HEK293 (cell line): Measurements from ENCODE around the gene MEIOC.

Experiments used
- CTCF ChIA-PET: fragments of 350-600 bp; formaldehyde crosslinking; extraction: SDS; loops from one replicate; lab custom pipeline; 2021; ENCODE audit warnings: antibody characterized with exemption; lab: Yijun Ruan, JAX
- POLR2A ChIA-PET: fragments of 300-600 bp; formaldehyde crosslinking; extraction: SDS; loops from one replicate; lab custom pipeline; 2020; ENCODE audit warnings: antibody characterized with exemption, inconsistent platforms; lab: Yijun Ruan, JAX
- H3K27ac ChIP-seq: fragments of 200-500 bp; sonication (Bioruptor generic); 2 replicates; pipeline ENCODE4 v1.5.1; 2014; ENCODE audit warnings: low read depth, low read length, control low read depth, inconsistent platforms; ENCODE audit errors: extremely low read depth
- H3K36me3 ChIP-seq, 2 experiments: fragments of 200-500 bp in 1 of 2; sonication (Bioruptor generic) in 1 of 2; 1 replicate in 1 of 2; 2 replicates in 1 of 2; pipeline ENCODE4 v1.5.1; 2014 to 2017; ENCODE audit warnings: inconsistent platforms in 2 of 2, low read length in 2 of 2; ENCODE audit not compliant: control insufficient read depth in 2 of 2, insufficient read depth in 1 of 2
- H3K4me1 ChIP-seq: fragments of 200-500 bp; sonication (Bioruptor generic); 2 replicates; pipeline ENCODE4 v1.5.1; 2014; ENCODE audit warnings: mild to moderate bottlenecking, low read length, inconsistent platforms; ENCODE audit not compliant: control insufficient read depth, insufficient read depth
- H3K4me3 ChIP-seq: 2 replicates; pipeline ENCODE4 v1.5.1; 2011; ENCODE audit warnings: low read depth, mild to moderate bottlenecking, control low read depth, low read length, moderate library complexity
- H3K9me3 ChIP-seq: fragments of 200-500 bp; sonication (Bioruptor generic); 2 replicates; pipeline ENCODE4 v1.5.1; 2014; ENCODE audit warnings: low read depth, low read length, inconsistent platforms; ENCODE audit not compliant: control insufficient read depth, insufficient read depth
- BCL11B ChIP-seq: fragments of 450-650 bp; formaldehyde crosslinking; IDR thresholded peaks from 2 replicates; pipeline ENCODE4 v1.5.1; 2016; ENCODE audit warnings: low read depth, missing biosample characterization, missing genetic modification characterization
- GLIS1 ChIP-seq: fragments of 450-650 bp; formaldehyde crosslinking; IDR thresholded peaks from 2 replicates; pipeline ENCODE4 v1.5.1; 2016; ENCODE audit warnings: missing biosample characterization, missing genetic modification characterization
- GLIS2 ChIP-seq: fragments of 450-650 bp; formaldehyde crosslinking; IDR thresholded peaks from 2 replicates; pipeline ENCODE4 v1.5.1; 2016; ENCODE audit warnings: missing biosample characterization, missing genetic modification characterization
- MYNN ChIP-seq: fragments of 450-650 bp; formaldehyde crosslinking; IDR thresholded peaks from 2 replicates; pipeline ENCODE4 v1.5.1; 2016; ENCODE audit warnings: missing biosample characterization, missing genetic modification characterization, borderline replicate concordance
- ZNF112 ChIP-seq: fragments of 450-650 bp; formaldehyde crosslinking; IDR thresholded peaks from 2 replicates; pipeline ENCODE4 v1.5.0; 2017; ENCODE audit warnings: missing biosample characterization, missing genetic modification characterization
- ZNF16 ChIP-seq: fragments of 450-650 bp; formaldehyde crosslinking; IDR thresholded peaks from 2 replicates; pipeline ENCODE4 v1.5.1; 2016; ENCODE audit warnings: low read depth, missing biosample characterization, missing genetic modification characterization
- ZNF433 ChIP-seq: fragments of 450-650 bp; formaldehyde crosslinking; IDR thresholded peaks from 2 replicates; pipeline ENCODE4 v1.5.1; 2016; ENCODE audit warnings: missing biosample characterization, missing genetic modification characterization, low read depth
- ZNF530 ChIP-seq: fragments of 450-650 bp; formaldehyde crosslinking; IDR thresholded peaks from 2 replicates; pipeline ENCODE4 v1.5.1; 2016; ENCODE audit warnings: low read depth, missing biosample characterization, missing genetic modification characterization
- ZNF549 ChIP-seq: fragments of 450-650 bp; IDR thresholded peaks from 2 replicates; pipeline ENCODE4 v1.5.1; 2018; ENCODE audit warnings: missing biosample characterization, missing genetic modification characterization, mild to moderate bottlenecking, inconsistent platforms, moderate library complexity
- ZNF561 ChIP-seq: fragments of 450-650 bp; IDR thresholded peaks from 2 replicates; pipeline ENCODE4 v1.5.1; 2018; ENCODE audit warnings: missing biosample characterization, missing genetic modification characterization, borderline replicate concordance
- ZNF585B ChIP-seq: fragments of 450-650 bp; formaldehyde crosslinking; IDR thresholded peaks from 2 replicates; pipeline ENCODE4 v1.5.1; 2016; ENCODE audit warnings: missing biosample characterization, missing genetic modification characterization
- ZNF629 ChIP-seq: fragments of 450-650 bp; formaldehyde crosslinking; IDR thresholded peaks from 2 replicates; pipeline ENCODE4 v1.5.1; 2017; ENCODE audit warnings: missing biosample characterization, missing genetic modification characterization
- ZNF660 ChIP-seq: fragments of 450-650 bp; IDR thresholded peaks from 2 replicates; pipeline ENCODE4 v1.5.1; 2018; ENCODE audit warnings: missing biosample characterization, mild to moderate bottlenecking, missing genetic modification characterization
- ZNF670 ChIP-seq: fragments of 450-650 bp; formaldehyde crosslinking; IDR thresholded peaks from 2 replicates; pipeline ENCODE4 v1.5.1; 2016; ENCODE audit warnings: missing biosample characterization, missing genetic modification characterization, low read depth
- ZSCAN30 ChIP-seq: fragments of 450-650 bp; IDR thresholded peaks from 2 replicates; pipeline ENCODE4 v1.5.1; 2018; ENCODE audit warnings: missing biosample characterization, mild to moderate bottlenecking, missing genetic modification characterization, moderate library complexity
- TF ChIP-seq, protein P1 (sequence below): fragments of 450-650 bp; IDR thresholded peaks from 2 replicates; pipeline ENCODE4 v1.5.1; 2018; ENCODE audit warnings: missing biosample characterization, mild to moderate bottlenecking, missing genetic modification characterization
- TF ChIP-seq, protein P2 (sequence below): fragments of 450-650 bp; IDR thresholded peaks from 2 replicates; pipeline ENCODE4 v1.5.1; 2018; ENCODE audit warnings: missing biosample characterization, missing genetic modification characterization
- TF ChIP-seq, protein P3 (sequence below): fragments of 450-650 bp; formaldehyde crosslinking; IDR thresholded peaks from 2 replicates; pipeline ENCODE4 v1.5.1; 2016; ENCODE audit warnings: missing biosample characterization, missing genetic modification characterization
- TF ChIP-seq, protein P4 (sequence below): fragments of 450-650 bp; formaldehyde crosslinking; IDR thresholded peaks from 2 replicates; pipeline ENCODE4 v1.5.1; 2016; ENCODE audit warnings: missing biosample characterization, missing genetic modification characterization
- TF ChIP-seq, protein P5 (sequence below): fragments of 450-650 bp; formaldehyde crosslinking; IDR thresholded peaks from 2 replicates; pipeline ENCODE4 v1.5.1; 2016; ENCODE audit warnings: missing biosample characterization, missing genetic modification characterization, low read depth
- TF ChIP-seq, protein P6 (sequence below): fragments of 450-650 bp; formaldehyde crosslinking; IDR thresholded peaks from 2 replicates; pipeline ENCODE4 v1.5.1; 2016; ENCODE audit warnings: missing biosample characterization, missing genetic modification characterization

Gene MEIOC

DNA sequence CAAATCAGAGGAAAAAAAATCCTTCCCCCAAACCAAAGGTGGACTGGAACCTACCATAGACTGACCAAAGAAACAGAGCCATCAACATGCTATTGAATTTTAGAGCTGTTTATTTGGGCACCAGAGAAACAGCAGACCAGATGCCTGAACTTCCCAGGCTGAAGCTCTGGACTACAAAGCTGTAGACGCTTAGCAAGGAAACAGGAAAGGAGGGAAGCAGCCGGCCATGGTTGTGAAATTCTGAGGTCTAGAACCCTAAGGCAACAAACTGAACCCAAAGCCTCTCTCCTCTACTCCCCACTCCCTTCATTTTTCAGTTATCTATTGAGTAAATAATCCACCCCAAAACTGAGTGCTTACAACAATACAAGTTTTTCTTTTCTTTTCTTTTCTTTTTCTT is 45.4 kb upstream of the MEIOC start:
- Histone ChIP-seq H3K36me3 (no peaks in the 10 kb centered on the region), H3K4me3 (no peak overlapping the region), H3K4me1 (no peaks in the 10 kb centered on the region; the same call in 1 of the 2 replicates), H3K9me3 (no peaks in the 10 kb centered on the region), H3K27ac (no peak overlapping the region)
- ChIA-PET POLR2A (interaction anchor here (0.7 to 1.2 kb wide), 3 partner anchors 9 to 26 kb away, joined by 3 to 4 read pairs (median 4); no protein-coding TSS in a partner anchor), CTCF (interaction anchor here (0.6 to 3.2 kb wide), 6 partner anchors 14 to 169 kb away, joined by 3 to 16 read pairs (median 4); no protein-coding TSS in a partner anchor)
- no peak for TF ChIP-seq ZNF433
- no peak for TF ChIP-seq ZSCAN30
- no peak for TF ChIP-seq MYNN (tag by site-specific recombination)
- TF ChIP-seq, protein P1, sequence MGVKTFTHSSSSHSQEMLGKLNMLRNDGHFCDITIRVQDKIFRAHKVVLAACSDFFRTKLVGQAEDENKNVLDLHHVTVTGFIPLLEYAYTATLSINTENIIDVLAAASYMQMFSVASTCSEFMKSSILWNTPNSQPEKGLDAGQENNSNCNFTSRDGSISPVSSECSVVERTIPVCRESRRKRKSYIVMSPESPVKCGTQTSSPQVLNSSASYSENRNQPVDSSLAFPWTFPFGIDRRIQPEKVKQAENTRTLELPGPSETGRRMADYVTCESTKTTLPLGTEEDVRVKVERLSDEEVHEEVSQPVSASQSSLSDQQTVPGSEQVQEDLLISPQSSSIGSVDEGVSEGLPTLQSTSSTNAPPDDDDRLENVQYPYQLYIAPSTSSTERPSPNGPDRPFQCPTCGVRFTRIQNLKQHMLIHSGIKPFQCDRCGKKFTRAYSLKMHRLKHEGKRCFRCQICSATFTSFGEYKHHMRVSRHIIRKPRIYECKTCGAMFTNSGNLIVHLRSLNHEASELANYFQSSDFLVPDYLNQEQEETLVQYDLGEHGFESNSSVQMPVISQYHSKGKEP (tag by site-specific recombination), result no peak
- no peak for TF ChIP-seq ZNF112 (tag by site-specific recombination)
- no peak for TF ChIP-seq ZNF660 (tag by site-specific recombination)
- TF ChIP-seq, protein P2, sequence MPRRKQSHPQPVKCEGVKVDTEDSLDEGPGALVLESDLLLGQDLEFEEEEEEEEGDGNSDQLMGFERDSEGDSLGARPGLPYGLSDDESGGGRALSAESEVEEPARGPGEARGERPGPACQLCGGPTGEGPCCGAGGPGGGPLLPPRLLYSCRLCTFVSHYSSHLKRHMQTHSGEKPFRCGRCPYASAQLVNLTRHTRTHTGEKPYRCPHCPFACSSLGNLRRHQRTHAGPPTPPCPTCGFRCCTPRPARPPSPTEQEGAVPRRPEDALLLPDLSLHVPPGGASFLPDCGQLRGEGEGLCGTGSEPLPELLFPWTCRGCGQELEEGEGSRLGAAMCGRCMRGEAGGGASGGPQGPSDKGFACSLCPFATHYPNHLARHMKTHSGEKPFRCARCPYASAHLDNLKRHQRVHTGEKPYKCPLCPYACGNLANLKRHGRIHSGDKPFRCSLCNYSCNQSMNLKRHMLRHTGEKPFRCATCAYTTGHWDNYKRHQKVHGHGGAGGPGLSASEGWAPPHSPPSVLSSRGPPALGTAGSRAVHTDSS (tag by site-specific recombination), result no peak
- TF ChIP-seq BCL11B (tag by site-specific recombination), result no peak
- TF ChIP-seq ZNF530, result no peak
- no peak for TF ChIP-seq GLIS2 (tag by site-specific recombination)
- TF ChIP-seq GLIS1, result no peak

DNA sequence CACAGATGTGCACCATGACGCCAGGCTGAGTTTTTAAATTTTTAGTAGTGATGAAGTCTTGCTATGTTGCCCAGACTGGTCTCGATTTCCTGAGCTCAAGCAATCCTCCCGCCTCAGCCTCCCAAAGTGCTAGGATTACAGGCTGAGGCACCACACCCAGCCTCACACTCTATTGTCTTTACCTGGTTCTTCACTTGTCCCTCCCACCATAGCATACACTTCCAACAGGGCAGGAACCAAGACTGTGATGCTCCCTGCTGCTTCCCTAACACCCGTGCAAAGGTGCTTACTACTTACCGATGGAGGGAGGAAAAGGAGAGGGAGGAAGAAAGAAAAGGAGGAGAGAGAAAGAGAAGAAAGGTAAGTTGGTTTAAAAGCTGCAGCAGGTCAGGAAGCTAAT is 41.4 kb upstream of the MEIOC start:
- no peaks in the 10 kb centered on the region for H3K36me3 ChIP-seq
- ChIA-PET POLR2A (interaction anchor here (1.3 kb wide), 1 partner anchor 27 kb away, joined by 3 read pairs; no protein-coding TSS in a partner anchor), CTCF (interaction anchor here (1.0 kb wide), 1 partner anchor 57 kb away, joined by 8 read pairs; no protein-coding TSS in a partner anchor)
- H3K9me3 ChIP-seq, result no peaks in the 10 kb centered on the region
- no peaks in the 10 kb centered on the region for H3K4me1 ChIP-seq
- no peak overlapping the region for H3K4me3 ChIP-seq
- H3K27ac ChIP-seq, result no peak overlapping the region
- no peak for TF ChIP-seq ZNF585B (tag by site-specific recombination)
- TF ChIP-seq, protein P2 (tag by site-specific recombination), result no peak
- TF ChIP-seq ZNF561 (tag by site-specific recombination), result no peak
- TF ChIP-seq ZNF670 (tag by site-specific recombination), result no peak
- TF ChIP-seq, protein P3, sequence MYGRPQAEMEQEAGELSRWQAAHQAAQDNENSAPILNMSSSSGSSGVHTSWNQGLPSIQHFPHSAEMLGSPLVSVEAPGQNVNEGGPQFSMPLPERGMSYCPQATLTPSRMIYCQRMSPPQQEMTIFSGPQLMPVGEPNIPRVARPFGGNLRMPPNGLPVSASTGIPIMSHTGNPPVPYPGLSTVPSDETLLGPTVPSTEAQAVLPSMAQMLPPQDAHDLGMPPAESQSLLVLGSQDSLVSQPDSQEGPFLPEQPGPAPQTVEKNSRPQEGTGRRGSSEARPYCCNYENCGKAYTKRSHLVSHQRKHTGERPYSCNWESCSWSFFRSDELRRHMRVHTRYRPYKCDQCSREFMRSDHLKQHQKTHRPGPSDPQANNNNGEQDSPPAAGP (tag by site-specific recombination), result no peak
- TF ChIP-seq, protein P4, sequence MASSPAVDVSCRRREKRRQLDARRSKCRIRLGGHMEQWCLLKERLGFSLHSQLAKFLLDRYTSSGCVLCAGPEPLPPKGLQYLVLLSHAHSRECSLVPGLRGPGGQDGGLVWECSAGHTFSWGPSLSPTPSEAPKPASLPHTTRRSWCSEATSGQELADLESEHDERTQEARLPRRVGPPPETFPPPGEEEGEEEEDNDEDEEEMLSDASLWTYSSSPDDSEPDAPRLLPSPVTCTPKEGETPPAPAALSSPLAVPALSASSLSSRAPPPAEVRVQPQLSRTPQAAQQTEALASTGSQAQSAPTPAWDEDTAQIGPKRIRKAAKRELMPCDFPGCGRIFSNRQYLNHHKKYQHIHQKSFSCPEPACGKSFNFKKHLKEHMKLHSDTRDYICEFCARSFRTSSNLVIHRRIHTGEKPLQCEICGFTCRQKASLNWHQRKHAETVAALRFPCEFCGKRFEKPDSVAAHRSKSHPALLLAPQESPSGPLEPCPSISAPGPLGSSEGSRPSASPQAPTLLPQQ, result no peak
- TF ChIP-seq, protein P5, sequence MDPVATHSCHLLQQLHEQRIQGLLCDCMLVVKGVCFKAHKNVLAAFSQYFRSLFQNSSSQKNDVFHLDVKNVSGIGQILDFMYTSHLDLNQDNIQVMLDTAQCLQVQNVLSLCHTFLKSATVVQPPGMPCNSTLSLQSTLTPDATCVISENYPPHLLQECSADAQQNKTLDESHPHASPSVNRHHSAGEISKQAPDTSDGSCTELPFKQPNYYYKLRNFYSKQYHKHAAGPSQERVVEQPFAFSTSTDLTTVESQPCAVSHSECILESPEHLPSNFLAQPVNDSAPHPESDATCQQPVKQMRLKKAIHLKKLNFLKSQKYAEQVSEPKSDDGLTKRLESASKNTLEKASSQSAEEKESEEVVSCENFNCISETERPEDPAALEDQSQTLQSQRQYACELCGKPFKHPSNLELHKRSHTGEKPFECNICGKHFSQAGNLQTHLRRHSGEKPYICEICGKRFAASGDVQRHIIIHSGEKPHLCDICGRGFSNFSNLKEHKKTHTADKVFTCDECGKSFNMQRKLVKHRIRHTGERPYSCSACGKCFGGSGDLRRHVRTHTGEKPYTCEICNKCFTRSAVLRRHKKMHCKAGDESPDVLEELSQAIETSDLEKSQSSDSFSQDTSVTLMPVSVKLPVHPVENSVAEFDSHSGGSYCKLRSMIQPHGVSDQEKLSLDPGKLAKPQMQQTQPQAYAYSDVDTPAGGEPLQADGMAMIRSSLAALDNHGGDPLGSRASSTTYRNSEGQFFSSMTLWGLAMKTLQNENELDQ (tag by site-specific recombination), result no peak
- TF ChIP-seq, protein P6, sequence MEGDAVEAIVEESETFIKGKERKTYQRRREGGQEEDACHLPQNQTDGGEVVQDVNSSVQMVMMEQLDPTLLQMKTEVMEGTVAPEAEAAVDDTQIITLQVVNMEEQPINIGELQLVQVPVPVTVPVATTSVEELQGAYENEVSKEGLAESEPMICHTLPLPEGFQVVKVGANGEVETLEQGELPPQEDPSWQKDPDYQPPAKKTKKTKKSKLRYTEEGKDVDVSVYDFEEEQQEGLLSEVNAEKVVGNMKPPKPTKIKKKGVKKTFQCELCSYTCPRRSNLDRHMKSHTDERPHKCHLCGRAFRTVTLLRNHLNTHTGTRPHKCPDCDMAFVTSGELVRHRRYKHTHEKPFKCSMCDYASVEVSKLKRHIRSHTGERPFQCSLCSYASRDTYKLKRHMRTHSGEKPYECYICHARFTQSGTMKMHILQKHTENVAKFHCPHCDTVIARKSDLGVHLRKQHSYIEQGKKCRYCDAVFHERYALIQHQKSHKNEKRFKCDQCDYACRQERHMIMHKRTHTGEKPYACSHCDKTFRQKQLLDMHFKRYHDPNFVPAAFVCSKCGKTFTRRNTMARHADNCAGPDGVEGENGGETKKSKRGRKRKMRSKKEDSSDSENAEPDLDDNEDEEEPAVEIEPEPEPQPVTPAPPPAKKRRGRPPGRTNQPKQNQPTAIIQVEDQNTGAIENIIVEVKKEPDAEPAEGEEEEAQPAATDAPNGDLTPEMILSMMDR (tag by site-specific recombination), result no peak
- TF ChIP-seq ZNF16, result no peak
- no peak for TF ChIP-seq ZNF549 (tag by site-specific recombination)
- no peak for TF ChIP-seq ZNF629 (tag by site-specific recombination)
